Measurements from ENCODE around the gene ICA1L.

Gene ICA1L

DNA sequence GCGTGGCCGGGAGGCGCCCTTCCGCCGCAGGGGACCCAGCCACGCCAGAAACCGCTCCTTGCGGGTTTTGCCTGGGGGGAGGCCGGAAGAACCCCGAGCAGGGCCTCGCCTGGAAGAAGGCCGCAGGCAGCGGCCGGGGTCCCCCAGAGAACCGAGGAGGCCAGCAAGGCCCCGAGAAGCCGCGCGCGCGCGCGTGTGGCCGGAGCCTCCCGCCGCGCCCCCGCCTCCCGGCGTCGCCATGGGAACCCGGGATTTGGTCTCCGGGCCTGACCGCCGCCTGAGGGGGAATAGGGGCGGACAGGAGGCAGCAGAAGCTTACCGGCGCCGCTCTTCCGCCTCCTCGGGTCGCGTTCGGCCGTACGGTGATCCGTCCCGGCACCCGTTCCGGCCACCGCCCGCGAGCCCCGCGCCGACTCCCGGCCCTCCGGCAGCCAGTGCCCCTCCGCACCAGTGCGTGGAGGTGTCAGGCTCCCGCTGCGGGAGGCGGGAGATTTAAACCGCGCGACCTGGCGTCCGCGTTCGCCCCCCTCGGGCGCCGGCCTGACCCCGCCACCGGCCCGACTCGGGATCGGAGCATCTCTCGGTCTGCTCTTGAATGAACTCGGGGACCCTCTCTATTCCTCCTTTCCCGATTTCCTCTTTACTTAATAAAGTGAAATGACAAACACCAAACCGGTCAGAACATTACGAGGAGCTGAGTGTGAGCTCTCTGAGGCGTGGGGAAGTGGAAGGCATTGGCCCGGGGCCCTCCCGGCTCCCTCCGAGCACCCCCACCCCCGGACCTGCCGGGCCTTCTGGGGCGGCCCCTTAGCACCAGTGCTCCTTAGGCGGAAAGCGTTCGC, at the start of gene ICA1L:
Gene ICA1L (minus strand): TSS at position 467 of the 842 bp plus-strand sequence. CDS start 42,757 bp downstream, outside the sequence.
- TF ChIP-seq, protein P1, sequence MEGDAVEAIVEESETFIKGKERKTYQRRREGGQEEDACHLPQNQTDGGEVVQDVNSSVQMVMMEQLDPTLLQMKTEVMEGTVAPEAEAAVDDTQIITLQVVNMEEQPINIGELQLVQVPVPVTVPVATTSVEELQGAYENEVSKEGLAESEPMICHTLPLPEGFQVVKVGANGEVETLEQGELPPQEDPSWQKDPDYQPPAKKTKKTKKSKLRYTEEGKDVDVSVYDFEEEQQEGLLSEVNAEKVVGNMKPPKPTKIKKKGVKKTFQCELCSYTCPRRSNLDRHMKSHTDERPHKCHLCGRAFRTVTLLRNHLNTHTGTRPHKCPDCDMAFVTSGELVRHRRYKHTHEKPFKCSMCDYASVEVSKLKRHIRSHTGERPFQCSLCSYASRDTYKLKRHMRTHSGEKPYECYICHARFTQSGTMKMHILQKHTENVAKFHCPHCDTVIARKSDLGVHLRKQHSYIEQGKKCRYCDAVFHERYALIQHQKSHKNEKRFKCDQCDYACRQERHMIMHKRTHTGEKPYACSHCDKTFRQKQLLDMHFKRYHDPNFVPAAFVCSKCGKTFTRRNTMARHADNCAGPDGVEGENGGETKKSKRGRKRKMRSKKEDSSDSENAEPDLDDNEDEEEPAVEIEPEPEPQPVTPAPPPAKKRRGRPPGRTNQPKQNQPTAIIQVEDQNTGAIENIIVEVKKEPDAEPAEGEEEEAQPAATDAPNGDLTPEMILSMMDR (IDR thresholded peaks at IDR 0.05; ENCODE audit: borderline replicate concordance, insufficient read depth, low read depth, low read length), result no peak
- peak within 1 kb of the TSS; percentile 92 for H3K4me3 ChIP-seq (ENCODE audit: low read depth, low read length)

DNA sequence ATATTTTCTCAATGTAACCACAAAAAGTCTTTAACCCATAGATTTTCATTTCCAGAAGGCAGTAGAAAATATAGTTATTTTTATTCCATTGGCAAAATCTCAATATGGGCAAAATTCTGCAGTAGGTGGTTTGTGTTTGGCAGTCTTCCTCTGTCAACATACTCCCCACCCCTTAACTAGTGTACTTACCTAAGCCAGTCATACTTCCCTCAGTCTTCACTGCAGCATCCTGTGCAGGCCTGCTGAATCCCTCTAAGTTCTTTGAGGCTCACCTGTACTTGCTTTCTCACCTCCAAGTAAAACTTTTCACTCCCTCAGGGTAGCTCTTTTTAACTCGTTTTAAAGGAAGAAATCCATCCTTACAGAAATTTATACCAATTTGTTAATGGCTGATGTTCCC, 47.3 kb upstream of the ICA1L start:
- H3K4me3 ChIP-seq (ENCODE audit: low read depth, low read length), result no peak overlapping the region
- TF ChIP-seq, protein P1 (IDR thresholded peaks at IDR 0.05; ENCODE audit: borderline replicate concordance, insufficient read depth, low read depth, low read length), result no peak

DNA sequence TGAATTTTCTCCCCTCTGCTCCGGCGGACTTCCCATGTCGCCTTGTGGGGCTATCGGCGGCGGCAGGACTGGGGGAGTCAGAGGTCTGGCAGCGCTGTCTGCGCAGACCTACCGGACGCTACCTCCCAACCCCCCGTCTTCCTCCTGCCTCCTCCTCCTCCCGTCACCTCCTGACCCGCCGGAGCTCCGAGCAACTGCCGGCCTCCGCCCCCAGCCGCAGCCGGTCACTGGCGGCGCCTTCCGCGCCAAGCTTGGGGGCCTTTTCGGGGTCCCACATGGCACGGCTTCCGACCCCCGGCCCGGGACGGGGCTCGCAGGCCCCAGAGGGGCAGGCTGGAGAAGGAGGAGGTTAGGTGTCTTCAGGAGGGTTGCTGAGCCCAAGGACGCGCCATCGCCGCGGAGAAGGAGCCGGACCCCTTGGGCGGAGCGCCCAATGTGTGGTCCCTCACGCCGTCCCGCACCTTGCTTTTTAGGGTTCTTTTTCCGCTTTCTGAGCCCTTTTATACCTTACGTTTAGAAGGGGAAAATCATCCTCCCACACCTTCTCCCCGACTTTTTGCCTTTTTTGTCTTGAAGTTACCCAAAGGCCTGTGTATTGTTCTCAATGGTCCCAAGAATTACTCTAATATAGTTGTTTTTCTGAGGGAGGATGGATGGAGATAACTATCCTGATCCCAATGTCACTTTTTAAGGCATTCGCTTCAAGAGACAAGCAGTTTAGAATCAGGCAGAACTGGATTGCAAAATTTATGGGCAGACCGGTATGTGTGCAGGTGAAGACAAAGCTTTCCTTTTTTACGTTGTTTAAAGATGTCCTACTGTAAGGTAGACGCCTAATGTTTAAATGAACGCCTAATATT, 41.0 kb upstream of the ICA1L start:
- peak overlapping the region; percentile 58 for H3K4me3 ChIP-seq (ENCODE audit: low read depth, low read length)

DNA sequence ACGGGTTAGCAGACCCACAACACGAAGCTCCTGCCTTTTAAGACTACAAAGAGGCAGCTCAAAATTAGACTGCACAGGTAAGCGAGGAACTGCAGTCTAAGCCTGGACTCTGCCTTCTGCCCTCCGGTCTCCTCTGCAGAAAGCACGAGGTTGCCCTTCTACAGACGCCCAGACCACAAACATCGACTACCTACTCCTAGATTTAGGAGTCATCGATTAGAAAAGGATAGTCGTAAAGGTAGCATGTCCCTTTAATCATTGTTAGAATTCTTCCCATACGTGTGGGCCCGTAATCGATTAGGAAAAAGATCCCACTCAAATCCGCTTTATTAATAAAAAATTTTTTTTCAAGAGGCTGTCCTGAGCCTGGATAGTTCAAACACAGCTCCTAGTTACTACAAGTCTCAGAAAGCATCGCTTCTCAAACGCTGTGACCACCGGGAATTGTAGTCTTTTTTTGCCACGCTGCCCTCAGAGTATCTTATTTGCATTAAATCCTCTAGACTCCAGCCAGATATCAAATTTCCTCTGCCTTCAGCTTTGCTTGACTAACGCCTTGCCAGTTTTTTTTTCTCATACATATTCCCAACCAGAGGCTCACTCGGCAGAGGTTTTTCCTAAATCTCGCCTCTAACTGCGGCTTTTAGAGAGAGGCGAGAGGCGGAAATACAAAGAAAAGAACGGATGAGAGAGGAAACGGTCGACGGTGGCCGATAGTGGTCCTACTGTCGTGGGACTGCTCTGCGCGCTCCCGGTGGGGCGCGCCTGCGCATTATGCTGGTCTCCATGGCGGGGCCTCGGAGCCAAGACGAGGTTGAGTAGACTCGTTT, 40.2 kb upstream of the ICA1L start, which contains the start of the genes CARF and WDR12:
Gene CARF (plus strand): TSS at position 764 of the 830 bp plus-strand sequence. CDS start 29,628 bp downstream, outside the sequence.
Gene WDR12 (minus strand): TSS at position 162 of the 830 bp plus-strand sequence. CDS start 197 bp downstream, outside the sequence.
- TF ChIP-seq, protein P1 (IDR thresholded peaks at IDR 0.05; ENCODE audit: borderline replicate concordance, insufficient read depth, low read depth, low read length), result no peak
- H3K4me3 ChIP-seq (ENCODE audit: low read depth, low read length), result peak within 1 kb of the TSS; percentile 58

DNA sequence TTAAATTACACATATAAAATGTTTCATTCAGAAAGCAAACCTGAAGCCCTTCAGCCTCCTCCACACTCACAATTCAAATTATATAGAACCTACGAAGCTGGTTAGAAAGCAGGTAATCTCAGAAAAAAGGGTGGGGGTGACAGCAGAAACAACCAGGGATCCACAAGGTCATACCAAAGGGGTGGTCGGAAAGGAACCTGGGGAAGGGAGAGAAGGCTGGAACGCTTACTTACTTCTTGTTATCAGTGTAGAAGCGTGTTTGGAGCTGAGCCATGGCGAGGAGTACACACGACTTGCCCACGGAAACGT, 39.6 kb upstream of the ICA1L start:
- TF ChIP-seq, protein P1 (IDR thresholded peaks at IDR 0.05; ENCODE audit: borderline replicate concordance, insufficient read depth, low read depth, low read length), result no peak
- peak overlapping the region; percentile 58 for H3K4me3 ChIP-seq (ENCODE audit: low read depth, low read length)

DNA sequence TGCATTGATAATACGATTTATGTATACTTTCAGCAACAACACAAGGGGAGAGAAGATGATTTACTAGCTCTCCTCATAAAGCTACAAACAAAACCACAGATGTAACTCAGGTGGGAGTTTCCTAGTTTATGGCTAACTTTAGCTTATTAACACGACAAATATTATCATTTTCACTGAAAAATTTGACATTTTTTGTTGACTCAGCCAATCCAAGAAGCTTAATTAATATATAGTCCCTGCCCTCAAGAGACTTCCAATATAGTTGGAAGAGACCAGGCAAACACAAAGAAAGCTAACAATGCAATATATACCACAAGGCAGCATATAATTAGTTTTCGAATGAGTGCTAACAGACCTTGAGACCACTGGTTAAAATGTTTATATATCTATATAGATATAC, 39.1 kb upstream of the ICA1L start:
- TF ChIP-seq, protein P1 (IDR thresholded peaks at IDR 0.05; ENCODE audit: borderline replicate concordance, insufficient read depth, low read depth, low read length), result no peak
- peak overlapping the region; percentile 58 for H3K4me3 ChIP-seq (ENCODE audit: low read depth, low read length)

DNA sequence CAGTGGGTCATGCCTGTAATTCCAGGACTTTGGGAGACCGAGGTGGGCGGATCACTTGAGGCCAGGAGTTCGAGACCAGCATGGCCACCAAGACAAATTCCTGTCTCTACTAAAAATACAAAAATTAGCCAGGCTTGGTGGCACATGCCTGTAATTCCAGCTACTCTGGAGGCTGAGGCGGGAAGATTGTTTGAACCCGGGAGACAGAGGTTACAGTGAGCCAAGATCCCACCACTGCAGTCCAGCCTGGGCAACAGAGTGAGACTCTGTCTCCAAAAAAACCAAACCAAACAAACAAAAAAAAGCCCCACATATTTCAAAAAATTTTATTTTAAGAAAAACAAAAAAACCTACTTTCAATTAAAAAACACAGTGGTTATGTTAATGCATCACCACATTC, 38.7 kb upstream of the ICA1L start:
- peak overlapping the region; percentile 26 for H3K4me3 ChIP-seq (ENCODE audit: low read depth, low read length)

All from GM12875 (cell line).